HG03432 (cell line): ENCODE results near the gene ZNF608.

Experiments used
- ATAC-seq: cut with Tn5 transposase; IDR thresholded peaks from one replicate; pipeline ENCODE4 v1.9.1; 2021; ENCODE audit warnings: mild to moderate bottlenecking, moderate library complexity; ENCODE audit not compliant: unreplicated experiment

ZNF608 gene

DNA sequence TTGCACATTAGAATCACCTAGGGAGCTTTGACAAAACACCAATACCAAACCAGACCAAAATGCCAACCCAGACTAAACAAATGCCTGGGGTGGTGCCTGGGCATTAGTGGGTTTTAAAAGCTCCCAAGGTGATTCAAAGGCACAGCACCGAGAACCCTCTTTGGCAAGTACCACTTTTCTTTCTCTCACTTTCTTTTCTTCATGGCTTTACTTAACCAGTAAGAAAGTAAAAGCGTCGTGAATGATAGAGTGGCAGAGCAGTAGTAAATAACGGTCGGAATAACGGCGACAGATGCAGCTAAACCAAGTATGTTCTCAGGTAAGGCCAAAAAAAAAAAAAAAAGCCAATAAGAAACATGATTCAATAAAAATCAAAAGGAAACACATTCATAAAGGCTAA is 49.5 kb downstream of the ZNF608 start:
- no peak for ATAC-seq
